ENCODE results near the gene SPRED2.

DNA sequence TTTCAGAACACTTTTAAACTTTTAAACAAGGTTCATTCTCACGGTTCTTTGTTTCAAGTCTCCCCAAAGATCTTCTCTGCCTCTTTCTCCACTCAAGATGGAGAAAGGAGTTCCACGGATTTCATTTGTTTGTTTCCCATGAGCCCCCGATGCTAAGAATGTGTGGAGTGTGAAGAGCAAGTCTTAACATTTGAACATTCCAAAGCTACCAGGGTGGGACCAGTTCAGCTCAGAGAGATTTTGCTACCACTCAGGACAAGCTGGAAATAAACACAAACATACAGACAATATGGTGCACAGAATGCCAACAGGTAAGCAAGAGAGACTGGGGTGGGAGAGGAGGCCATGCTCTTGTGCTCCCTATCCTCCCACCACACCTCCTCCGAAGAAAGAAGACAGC, 56.7 kb downstream of the SPRED2 start:
- TF ChIP-seq, protein P1, sequence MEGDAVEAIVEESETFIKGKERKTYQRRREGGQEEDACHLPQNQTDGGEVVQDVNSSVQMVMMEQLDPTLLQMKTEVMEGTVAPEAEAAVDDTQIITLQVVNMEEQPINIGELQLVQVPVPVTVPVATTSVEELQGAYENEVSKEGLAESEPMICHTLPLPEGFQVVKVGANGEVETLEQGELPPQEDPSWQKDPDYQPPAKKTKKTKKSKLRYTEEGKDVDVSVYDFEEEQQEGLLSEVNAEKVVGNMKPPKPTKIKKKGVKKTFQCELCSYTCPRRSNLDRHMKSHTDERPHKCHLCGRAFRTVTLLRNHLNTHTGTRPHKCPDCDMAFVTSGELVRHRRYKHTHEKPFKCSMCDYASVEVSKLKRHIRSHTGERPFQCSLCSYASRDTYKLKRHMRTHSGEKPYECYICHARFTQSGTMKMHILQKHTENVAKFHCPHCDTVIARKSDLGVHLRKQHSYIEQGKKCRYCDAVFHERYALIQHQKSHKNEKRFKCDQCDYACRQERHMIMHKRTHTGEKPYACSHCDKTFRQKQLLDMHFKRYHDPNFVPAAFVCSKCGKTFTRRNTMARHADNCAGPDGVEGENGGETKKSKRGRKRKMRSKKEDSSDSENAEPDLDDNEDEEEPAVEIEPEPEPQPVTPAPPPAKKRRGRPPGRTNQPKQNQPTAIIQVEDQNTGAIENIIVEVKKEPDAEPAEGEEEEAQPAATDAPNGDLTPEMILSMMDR (IDR thresholded peaks at IDR 0.05) = no peak
- TF ChIP-seq POLR2A (IDR thresholded peaks at IDR 0.05) (no peak), EP300 (IDR thresholded peaks at IDR 0.05) (no peak), POLR2AphosphoS5 (IDR thresholded peaks at IDR 0.05) (no peak)
